Hepatocyte (in vitro differentiated cells): Measurements from ENCODE around the gene CMC2. TPM values are rescaled to one million over a fixed set of nuclear protein-coding genes. Genes with fewer than 3 reads are reported as not detected.

Source experiments
- DNase-seq: peaks from one replicate; pipeline ENCODE4 v3.0.0-alpha.2; 2016; ENCODE audit warnings: low spot score
- H2AFZ ChIP-seq: fragments of 200-600 bp; sonication (generic); 2 replicates; pipeline ENCODE4 v1.6.0; 2016; ENCODE audit warnings: antibody characterized with exemption, mild to moderate bottlenecking
- H3K27ac ChIP-seq: fragments of 200-600 bp; sonication (generic); 2 replicates; pipeline ENCODE4 v1.5.1; 2016; ENCODE audit warnings: mild to moderate bottlenecking
- H3K27me3 ChIP-seq: fragments of 200-600 bp; sonication (generic); 2 replicates; pipeline ENCODE4 v1.6.1; 2016
- H3K36me3 ChIP-seq: fragments of 200-600 bp; sonication (generic); replicated peaks from 2 replicates; pipeline ENCODE4 v1.5.1; 2016; ENCODE audit warnings: low read depth; ENCODE audit not compliant: insufficient read depth
- H3K4me1 ChIP-seq: fragments of 200-600 bp; sonication (generic); 2 replicates; pipeline ENCODE4 v1.5.1; 2016; ENCODE audit warnings: mild to moderate bottlenecking, moderate library complexity; ENCODE audit not compliant: insufficient read depth
- H3K4me2 ChIP-seq: fragments of 200-600 bp; sonication (generic); 2 replicates; pipeline ENCODE4 v1.6.0; 2016
- H3K4me3 ChIP-seq: fragments of 200-600 bp; sonication (generic); 2 replicates; pipeline ENCODE4 v1.5.1; 2016; ENCODE audit warnings: mild to moderate bottlenecking
- H3K79me2 ChIP-seq: fragments of 200-600 bp; sonication (generic); 2 replicates; pipeline ENCODE4 v1.6.0; 2017; ENCODE audit warnings: mild to moderate bottlenecking
- H3K9me2 ChIP-seq: fragments of 200-600 bp; sonication (generic); replicated peaks from 2 replicates; pipeline ENCODE4 v1.6.0; 2017; ENCODE audit warnings: mild to moderate bottlenecking; ENCODE audit not compliant: insufficient read depth
- H3K9me3 ChIP-seq: fragments of 200-600 bp; sonication (generic); 2 replicates; pipeline ENCODE4 v1.5.1; 2016; ENCODE audit warnings: low read depth, mild to moderate bottlenecking
- H4K20me1 ChIP-seq: fragments of 200-600 bp; sonication (generic); 2 replicates; pipeline ENCODE4 v1.6.0; 2016; ENCODE audit warnings: mild to moderate bottlenecking; ENCODE audit not compliant: insufficient read depth, poor library complexity, severe bottlenecking
- EZH2 ChIP-seq: fragments of 200-600 bp; sonication (generic); IDR thresholded peaks from 2 replicates; pipeline ENCODE4 v1.6.1; 2016; ENCODE audit warnings: antibody characterized with exemption, mild to moderate bottlenecking, borderline replicate concordance
- EZH2phosphoT487 ChIP-seq: fragments of 200-600 bp; sonication (generic); IDR thresholded peaks from one replicate; pipeline ENCODE4 v1.6.1; 2018; ENCODE audit warnings: antibody characterized with exemption, mild to moderate bottlenecking, low read depth, moderate library complexity; ENCODE audit not compliant: unreplicated experiment, severe bottlenecking
- WGBS: methylation state at CpG from one replicate; pipeline ENCODE4 v1.1.6; 2016; ENCODE audit warnings: low lambda C conversion rate; ENCODE audit errors: missing lambda C conversion rate; 5-methylcytosine and 5-hydroxymethylcytosine counted together
- polyA plus RNA-seq: library from polyadenylated mRNA; unstranded; fragments of >200 nt; fragmentation: Nextera tagmentation; extraction: Ambion mirVana; gene quantifications from 2 replicates; pipeline ENCODE4 v1.2.1, GENCODE V29; 2016
- total RNA-seq: library from RNA; depleted of rRNA; stranded (reverse); fragments of >200 nt; gene quantifications from 2 replicates; pipeline ENCODE4 v1.2.3, GENCODE V29; 2014
- TF ChIP-seq, protein P1 (sequence below): fragments of 200-600 bp; sonication (generic); IDR thresholded peaks from 2 replicates; pipeline ENCODE4 v1.5.1; 2016; ENCODE audit warnings: antibody characterized with exemption, mild to moderate bottlenecking; ENCODE audit not compliant: poor library complexity

Gene CMC2
- total and polyA plus RNA-seq, 2 experiments from 2014 or later = 47.4 to 133 TPM

DNA sequence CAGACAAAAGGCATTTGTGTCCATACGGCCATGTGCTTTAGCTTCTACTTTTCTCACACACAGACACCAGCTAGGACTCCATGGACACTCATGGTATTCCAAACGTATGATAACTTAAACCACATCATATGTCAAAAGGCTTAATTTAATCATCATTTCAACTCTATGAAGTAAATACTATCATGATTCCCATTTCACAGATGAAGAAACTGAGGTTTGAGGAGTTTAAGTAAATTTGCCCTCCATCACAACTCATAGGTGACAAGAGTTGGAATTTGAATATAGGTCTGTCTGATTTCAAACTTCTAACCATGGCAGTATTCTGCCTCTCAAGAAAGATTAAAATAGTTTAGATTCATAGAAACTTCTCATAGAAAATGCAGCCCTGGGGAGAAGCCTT lies 43.8 kb downstream of the CMC2 start:
- no peak for DNase-seq
- no peak overlapping the region for H3K4me2 ChIP-seq
- WGBS = 69% methylated on average over 2 of the region's 2 CpGs
- H4K20me1 ChIP-seq = no peaks in the 10 kb centered on the region
- H3K9me3 ChIP-seq = no peaks in the 10 kb centered on the region
- TF ChIP-seq, protein P1, sequence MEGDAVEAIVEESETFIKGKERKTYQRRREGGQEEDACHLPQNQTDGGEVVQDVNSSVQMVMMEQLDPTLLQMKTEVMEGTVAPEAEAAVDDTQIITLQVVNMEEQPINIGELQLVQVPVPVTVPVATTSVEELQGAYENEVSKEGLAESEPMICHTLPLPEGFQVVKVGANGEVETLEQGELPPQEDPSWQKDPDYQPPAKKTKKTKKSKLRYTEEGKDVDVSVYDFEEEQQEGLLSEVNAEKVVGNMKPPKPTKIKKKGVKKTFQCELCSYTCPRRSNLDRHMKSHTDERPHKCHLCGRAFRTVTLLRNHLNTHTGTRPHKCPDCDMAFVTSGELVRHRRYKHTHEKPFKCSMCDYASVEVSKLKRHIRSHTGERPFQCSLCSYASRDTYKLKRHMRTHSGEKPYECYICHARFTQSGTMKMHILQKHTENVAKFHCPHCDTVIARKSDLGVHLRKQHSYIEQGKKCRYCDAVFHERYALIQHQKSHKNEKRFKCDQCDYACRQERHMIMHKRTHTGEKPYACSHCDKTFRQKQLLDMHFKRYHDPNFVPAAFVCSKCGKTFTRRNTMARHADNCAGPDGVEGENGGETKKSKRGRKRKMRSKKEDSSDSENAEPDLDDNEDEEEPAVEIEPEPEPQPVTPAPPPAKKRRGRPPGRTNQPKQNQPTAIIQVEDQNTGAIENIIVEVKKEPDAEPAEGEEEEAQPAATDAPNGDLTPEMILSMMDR = no peak
- TF ChIP-seq EZH2 (no peak), EZH2phosphoT487 (no peak)
- no peaks in the 10 kb centered on the region for H3K9me2 ChIP-seq
- H3K4me3 ChIP-seq = no peak overlapping the region
- H3K27me3 ChIP-seq = no peaks in the 10 kb centered on the region
- no peaks in the 10 kb centered on the region for H3K36me3 ChIP-seq
- H3K79me2 ChIP-seq = no peaks in the 10 kb centered on the region
- no peaks in the 10 kb centered on the region for H3K4me1 ChIP-seq
- no peak overlapping the region for H3K27ac ChIP-seq
- H2AFZ ChIP-seq = no peak overlapping the region

DNA sequence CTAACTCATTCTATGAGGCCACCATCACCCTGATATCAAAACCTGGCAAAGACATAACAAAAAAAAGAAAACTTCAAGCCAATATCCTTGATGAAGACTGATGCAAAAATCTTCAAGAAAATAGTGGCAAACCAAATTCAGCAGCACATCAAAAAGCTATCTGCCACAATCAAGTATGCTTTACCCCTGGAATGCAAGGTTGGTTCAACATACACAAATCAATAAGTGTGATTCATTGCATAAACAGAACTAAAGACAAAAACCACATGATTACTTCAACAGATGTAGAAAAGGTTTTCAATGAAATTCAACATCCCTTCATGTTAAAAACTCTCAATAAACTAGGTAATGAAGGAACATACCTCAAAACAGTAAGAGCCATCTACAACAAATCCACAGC lies 48.4 kb downstream of the CMC2 start:
- Histone ChIP-seq H3K4me1 (no peaks in the 10 kb centered on the region), H3K9me3 (no peaks in the 10 kb centered on the region)
- TF ChIP-seq EZH2phosphoT487 (no peak), EZH2 (no peak)
- TF ChIP-seq, protein P1 = no peak

DNA sequence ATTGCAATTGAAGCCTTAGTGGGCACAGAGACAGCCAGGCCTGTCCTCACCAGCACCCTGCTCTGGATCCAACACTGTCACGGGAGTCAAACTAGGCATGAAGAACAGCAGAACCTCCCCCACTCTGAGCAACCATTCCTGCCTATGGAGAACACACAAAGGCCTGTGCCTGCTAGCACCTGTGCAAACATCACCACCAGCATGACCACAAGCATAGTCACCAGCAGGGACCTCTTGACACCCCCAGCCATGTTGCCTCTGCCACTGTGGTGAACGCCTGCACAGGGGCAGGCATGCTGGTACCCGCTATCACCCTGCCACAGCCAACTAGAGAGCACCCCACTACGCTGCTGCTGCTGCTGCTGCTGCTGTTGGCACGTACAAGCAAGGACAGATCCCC lies 51.7 kb downstream of the CMC2 start:
- Histone ChIP-seq H2AFZ (no peak overlapping the region), H3K27me3 (no peaks in the 10 kb centered on the region), H3K4me2 (no peak overlapping the region), H3K4me3 (no peak overlapping the region), H3K4me1 (no peaks in the 10 kb centered on the region), H3K79me2 (no peaks in the 10 kb centered on the region), H3K27ac (no peak overlapping the region), H3K36me3 (no peaks in the 10 kb centered on the region), H3K9me3 (no peaks in the 10 kb centered on the region), H3K9me2 (no peaks in the 10 kb centered on the region), H4K20me1 (no peaks in the 10 kb centered on the region)
- TF ChIP-seq EZH2 (no peak), EZH2phosphoT487 (no peak)
- TF ChIP-seq, protein P1 = no peak
- no peak for DNase-seq
- 94% methylated on average over 5 of the region's 5 CpGs for WGBS

More for the DNA sequence above, 48.4 kb downstream of the CMC2 start:
- no peak overlapping the region for H3K27ac ChIP-seq
- H2AFZ ChIP-seq = no peak overlapping the region
- H3K79me2 ChIP-seq = no peaks in the 10 kb centered on the region
- H3K4me3 ChIP-seq = no peak overlapping the region
- no peaks in the 10 kb centered on the region for H4K20me1 ChIP-seq
- no peaks in the 10 kb centered on the region for H3K9me2 ChIP-seq
- DNase-seq = no peak
- H3K36me3 ChIP-seq = no peaks in the 10 kb centered on the region
- H3K27me3 ChIP-seq = no peaks in the 10 kb centered on the region
- no peak overlapping the region for H3K4me2 ChIP-seq
